ENCODE measurements around the gene CNN3. TPM values are rescaled to one million over a fixed set of nuclear protein-coding genes. Genes with fewer than 3 reads are reported as not detected.

The CNN3 gene
- total and polyA plus RNA-seq, 2 of the 4 experiments (the other 2 are of a cell fraction): 249 to 552 TPM

- Histone ChIP-seq H3K36me3 (ENCODE audit: control insufficient read depth, insufficient read depth, low read length) (peaks cover 33% of the 10 kb centered on the region), H3K27ac (ENCODE audit: insufficient read depth, low read length) (peak overlapping the region; percentile 76; the same call in 1 of the 2 replicates), H2AFZ (replicated peaks; ENCODE audit: low read length, poor library complexity) (no peak overlapping the region), H3K79me1 (ENCODE audit: low read depth in 1 of 2, low read length in 2 of 2) (peaks cover 35 to 74% of the 10 kb centered on the region in 2 experiments), H3K4me2 (ENCODE audit: low read depth, low read length) (peak overlapping the region; percentile 52; the same call in 1 of the 2 replicates), H2AK5ac (ENCODE audit: low read depth, low read length) (no peak overlapping the region), H2BK15ac (ENCODE audit: low read depth, low read length) (no peak overlapping the region), H3K23ac (ENCODE audit: low read depth, low read length) (no peak overlapping the region), H3K27me3 (ENCODE audit: control insufficient read depth, insufficient read depth, low read length) (no peaks in the 10 kb centered on the region), H3K4me1 (ENCODE audit: control insufficient read depth, insufficient read depth, low read length) (peaks cover 16% of the 10 kb centered on the region), H3K9me3 (ENCODE audit: control insufficient read depth, insufficient read depth, low read length) (no peaks in the 10 kb centered on the region), H3K14ac (replicated peaks; ENCODE audit: low read depth, low read length) (peak overlapping the region; percentile 45; the same call in 1 of the 2 replicates), H3K4me3 (ENCODE audit: insufficient read depth, low read depth, low read length) (no peak overlapping the region), H2BK20ac (ENCODE audit: low read depth, low read length) (no peak overlapping the region; the same call in 1 of the 2 replicates), H4K91ac (ENCODE audit: insufficient read depth, low read depth, low read length) (peak overlapping the region; percentile 2; the same call in 1 of the 2 replicates), H4K5ac (ENCODE audit: low read depth, low read length) (peak overlapping the region; percentile 74; the same call in 1 of the 2 replicates), H3K56ac (ENCODE audit: extremely low read depth, insufficient read depth, low read length) (no peak overlapping the region), H4K8ac (ENCODE audit: low read depth in 2 of 2, low read length in 2 of 2) (0 out of 4 replicates have a peak overlapping the region, but pooled peaks of 1 of the 2 experiments have one; percentile 7), H2AK9ac (replicated peaks; ENCODE audit: low read depth, low read length, poor library complexity) (no peak overlapping the region), H2BK5ac (ENCODE audit: low read depth, low read length, poor library complexity, severe bottlenecking) (peak overlapping the region; percentile 21), H3K9ac (ENCODE audit: low read depth, low read length) (no peak overlapping the region; the same call in 1 of the 2 replicates), H3K18ac (ENCODE audit: low read depth, low read length) (peak overlapping the region; percentile 91; the same call in 1 of the 2 replicates), H3K9me1 (ENCODE audit: insufficient read depth, low read length) (peaks cover 15% of the 10 kb centered on the region), H2BK120ac (ENCODE audit: low read depth, low read length) (no peak overlapping the region), H4K20me1 (ENCODE audit: insufficient read depth, low read length) (peaks cover 36% of the 10 kb centered on the region), H3K4ac (ENCODE audit: low read depth, low read length) (peak overlapping the region; percentile 7; the same call in 1 of the 2 replicates)
- dilution Hi-C loops (cut with HindIII; ENCODE audit: low sequenced_read_pairs, unreplicated experiment): no loop called here
- CTCF ChIA-PET: interaction anchor here (0.6 to 1.4 kb wide), 3 partner anchors 44 to 144 kb away, joined by 3 to 7 read pairs (median 6); no protein-coding TSS in a partner anchor
- intact Hi-C loops (cut with micrococcal nuclease): loop anchor here (1.0 to 5.0 kb wide), 2 partner anchors 46 to 146 kb away; no protein-coding TSS in a partner anchor
- BruUV-seq (replicated peaks): no TSS peak
- POLR2A ChIA-PET (ENCODE audit: unreplicated experiment): no interaction called here
- ATAC-seq (ENCODE audit: low read depth) (no peak; the same call in 1 of the 2 replicates), DNase-seq (peak; percentile 70)
- TF ChIP-seq SMC3 (IDR thresholded peaks at IDR 0.05; ENCODE audit: low read depth, low read length): no peak
- no peak for TF ChIP-seq RAD21 (IDR thresholded peaks at IDR 0.05; ENCODE audit: low read length)
- no peak for TF ChIP-seq RCOR1 (IDR thresholded peaks at IDR 0.05; ENCODE audit: insufficient replicate concordance, low read length)
- no peak for TF ChIP-seq ELK1 (IDR thresholded peaks at IDR 0.05; ENCODE audit: borderline replicate concordance, low read depth, low read length)
- no peak for TF ChIP-seq POLR2A (IDR thresholded peaks at IDR 0.05; ENCODE audit: low read depth, low read length)
- no peak for TF ChIP-seq USF2 (IDR thresholded peaks at IDR 0.05; ENCODE audit: low read depth, low read length)
- 0 out of 2 replicates have a peak, but pooled peaks have one; percentile 15 for TF ChIP-seq MXI1 (IDR thresholded peaks at IDR 0.05; ENCODE audit: borderline replicate concordance, low read depth, low read length)
- peak; percentile 36; the same call in 1 of the 2 replicates for TF ChIP-seq MAFK (IDR thresholded peaks at IDR 0.05; ENCODE audit: low read depth, low read length)
- no peak for TF ChIP-seq CTCF (conservative IDR thresholded peaks at IDR 0.05; ENCODE audit: low read depth, low read length)
- no peak for TF ChIP-seq NFE2L2 (IDR thresholded peaks at IDR 0.05; ENCODE audit: low read depth, low read length)
- no peak for TF ChIP-seq RFX5 (IDR thresholded peaks at IDR 0.05; ENCODE audit: low read depth, low read length)
- no peak for TF ChIP-seq MAZ (IDR thresholded peaks at IDR 0.05; ENCODE audit: borderline replicate concordance, low read depth, low read length)
- in situ Hi-C loops (cut with MboI; ENCODE audit: low sequenced_read_pairs): no loop called here
- 100% methylated on average over 2 of the region's 7 CpGs; no CpG with 5 or more reads in 1 of the 2 experiments for WGBS, 2 experiments (ENCODE audit: extremely low coverage in 2 of 2, insufficient read length in 1 of 2)
These were observed 28.2 kb downstream of the CNN3 start for GRCh38 chr1:94898491-94899385.

All from IMR-90 (cell line).